SIG-M5 treated with dmso at 0.1 percent for 504 hours (cell line): Measurements from ENCODE around the gene SERPINE1.

Experiments
- DNase-seq: peaks from one replicate; lab custom pipeline; 2025; ENCODE audit not compliant: unreplicated experiment; lab: John Stamatoyannopoulos, UW

SERPINE1 gene

DNA sequence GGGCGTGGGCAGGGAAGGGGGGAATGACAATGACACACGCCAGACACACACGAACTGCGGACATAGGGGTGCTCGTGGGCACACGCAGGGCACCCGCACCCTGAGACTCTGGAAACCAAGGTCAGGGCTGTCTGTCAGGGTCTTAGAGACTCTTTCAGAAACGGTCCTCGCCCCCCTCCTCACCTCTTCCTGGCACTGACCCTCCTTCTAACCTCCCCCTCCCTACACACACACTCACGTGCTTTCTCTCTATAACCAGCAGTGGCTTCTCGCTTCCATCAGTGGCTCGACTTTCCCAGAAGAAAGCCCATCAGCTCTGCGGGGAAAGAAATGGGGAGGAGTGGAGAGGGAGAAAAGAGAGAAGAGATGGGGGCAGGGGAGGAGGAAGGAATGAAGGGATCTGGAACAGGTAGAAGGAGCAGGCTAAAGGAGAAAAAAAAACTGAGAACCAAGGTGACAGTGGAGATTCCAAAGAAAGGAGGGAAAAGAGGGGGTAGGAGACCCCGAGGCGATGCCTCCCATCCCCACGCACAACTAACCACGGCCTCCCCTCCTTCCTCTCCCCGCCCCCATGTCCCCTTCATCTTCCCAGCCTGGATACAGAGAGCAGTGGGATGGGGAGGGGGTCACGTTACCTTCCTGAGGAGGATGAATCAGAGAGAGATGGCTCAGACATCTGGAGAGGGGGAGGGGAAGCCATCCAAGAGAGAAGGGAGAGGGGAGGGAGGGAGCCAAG, 40.2 kb downstream of the SERPINE1 start:
- DNase-seq: no peak

DNA sequence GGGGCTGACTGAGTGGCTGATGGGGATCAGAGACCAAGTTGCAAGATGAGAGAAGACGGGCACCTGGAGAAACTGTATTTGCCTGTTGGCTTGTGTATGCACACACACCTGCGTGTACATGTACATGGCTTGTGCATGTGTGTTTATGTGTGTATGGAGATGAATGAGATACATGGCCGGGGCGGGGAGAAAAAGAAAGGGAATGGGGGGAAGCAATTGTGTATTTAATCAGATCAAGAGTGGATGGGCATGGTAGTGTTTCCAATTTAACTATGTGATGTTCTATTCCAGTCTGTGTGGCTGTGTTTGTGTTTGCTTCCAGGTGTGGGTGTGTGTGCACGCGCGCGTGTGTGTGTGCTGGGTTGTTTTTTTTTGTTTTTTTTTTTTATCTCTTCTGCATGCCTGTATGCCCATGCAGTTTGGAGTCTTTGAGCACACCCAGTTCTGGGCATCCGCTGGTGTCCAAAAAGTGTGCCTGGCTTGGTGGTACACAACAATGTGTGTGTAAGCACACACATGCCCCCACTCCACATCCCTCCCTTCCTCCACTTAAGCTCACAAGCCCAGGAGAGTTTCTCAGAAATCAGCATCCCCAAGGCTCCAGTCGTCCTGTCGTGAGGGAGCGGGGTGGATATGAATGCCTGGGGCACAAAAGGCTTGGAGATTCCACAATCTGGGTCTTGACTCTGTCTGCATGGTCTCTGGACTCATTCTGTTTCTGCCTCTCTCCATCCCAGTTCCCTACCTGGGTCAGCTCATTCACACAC, 40.9 kb downstream of the SERPINE1 start:
- no peak for DNase-seq

DNA sequence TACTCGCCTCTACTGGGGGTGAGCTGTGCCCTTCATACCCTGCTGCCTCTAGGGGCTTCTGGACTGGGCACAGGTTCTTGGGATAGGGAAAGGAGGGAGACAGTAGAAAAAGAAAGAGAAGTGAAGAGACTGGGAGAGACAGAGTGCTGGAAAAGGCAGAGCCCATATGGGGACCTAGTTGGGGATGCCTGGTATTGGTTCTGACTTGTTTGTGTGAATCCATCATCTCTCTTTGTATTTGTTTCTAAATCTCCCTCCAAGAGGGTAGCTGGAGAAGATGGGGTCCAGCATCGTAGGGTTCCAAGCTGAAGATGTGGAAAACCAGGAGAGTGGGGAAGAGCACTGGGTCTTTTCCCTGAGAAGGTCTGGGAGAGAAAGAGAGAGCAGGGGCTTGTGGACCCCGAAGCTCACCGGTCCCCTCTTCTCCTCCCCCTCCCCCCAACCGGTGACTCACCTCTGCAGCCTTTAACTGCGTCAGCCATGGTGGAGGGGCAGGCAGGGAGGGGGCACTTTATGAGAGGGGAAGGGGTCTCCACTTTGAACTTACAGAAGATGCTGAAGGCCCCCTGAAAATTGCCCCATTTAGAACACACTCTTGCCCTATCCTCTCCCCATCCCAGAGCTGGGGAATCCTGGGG, 41.6 kb downstream of the SERPINE1 start:
- no peak for DNase-seq

DNA sequence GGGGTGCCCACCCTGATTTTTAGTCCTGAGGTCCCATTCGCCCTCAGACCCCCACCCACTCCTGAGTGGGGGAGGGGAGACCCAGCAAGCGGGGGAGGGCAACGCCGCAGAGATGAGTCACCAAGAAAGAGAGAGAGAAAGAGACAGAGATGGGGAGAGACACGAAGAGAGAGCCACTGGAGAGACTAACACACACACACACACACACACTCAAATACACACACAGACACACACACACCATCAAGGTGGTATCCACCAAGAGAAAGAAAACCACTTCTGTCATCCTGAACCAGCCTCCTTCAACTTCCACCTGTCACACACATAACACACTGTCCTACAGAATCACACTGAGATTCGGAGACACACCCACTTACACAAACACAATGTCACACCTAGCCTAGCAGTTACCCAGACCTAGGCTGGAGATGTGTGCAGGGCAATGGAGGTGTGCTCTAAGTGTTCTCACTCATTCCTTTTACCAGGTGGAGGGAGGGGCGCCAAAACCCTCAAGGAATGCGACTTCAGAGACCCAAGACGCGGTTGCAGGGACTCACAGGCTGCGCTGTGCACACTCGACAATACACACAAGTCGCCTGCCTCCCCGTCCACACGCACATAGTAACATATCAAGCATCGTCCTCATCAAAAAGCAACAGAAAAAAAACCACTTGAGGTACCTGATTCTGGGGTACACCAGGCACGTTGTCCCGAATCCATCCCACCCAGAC, 42.4 kb downstream of the SERPINE1 start:
- no peak for DNase-seq

GRCh38 chr7:101169838-101170551, 43.1 kb downstream of the SERPINE1 start:
- peak; percentile 54 for DNase-seq

- no peak for DNase-seq
These were observed 43.9 kb downstream of the SERPINE1 start for GRCh38 chr7:101170617-101171441.

DNA sequence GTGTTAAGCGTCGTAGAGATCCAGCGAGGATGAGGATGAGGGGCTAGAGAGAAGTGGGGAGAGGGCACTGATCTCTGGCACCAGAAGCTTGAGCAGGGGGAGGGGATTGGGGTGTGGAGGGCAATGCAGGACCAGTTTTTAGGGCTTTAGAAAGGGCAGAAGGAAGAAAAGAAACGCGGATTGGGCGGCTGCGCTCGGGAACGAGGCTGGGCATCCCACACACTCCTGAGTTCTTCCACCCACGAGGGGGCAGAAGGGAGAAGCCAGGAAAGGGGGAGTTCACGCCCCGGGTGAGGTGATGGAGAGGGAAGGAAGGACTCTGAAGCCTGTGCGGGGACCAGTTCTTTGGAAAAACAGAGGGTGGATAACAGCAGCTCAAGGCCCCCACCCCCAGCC, 44.5 kb downstream of the SERPINE1 start:
- DNase-seq: no peak

- DNase-seq: no peak
These were observed 45.3 kb downstream of the SERPINE1 start for GRCh38 chr7:101172005-101172853.

- no peak for DNase-seq
These were observed 46.2 kb downstream of the SERPINE1 start for GRCh38 chr7:101172854-101173751.

- peak; percentile 52 for DNase-seq
These were observed 46.9 kb downstream of the SERPINE1 start for GRCh38 chr7:101173752-101174244.

DNA sequence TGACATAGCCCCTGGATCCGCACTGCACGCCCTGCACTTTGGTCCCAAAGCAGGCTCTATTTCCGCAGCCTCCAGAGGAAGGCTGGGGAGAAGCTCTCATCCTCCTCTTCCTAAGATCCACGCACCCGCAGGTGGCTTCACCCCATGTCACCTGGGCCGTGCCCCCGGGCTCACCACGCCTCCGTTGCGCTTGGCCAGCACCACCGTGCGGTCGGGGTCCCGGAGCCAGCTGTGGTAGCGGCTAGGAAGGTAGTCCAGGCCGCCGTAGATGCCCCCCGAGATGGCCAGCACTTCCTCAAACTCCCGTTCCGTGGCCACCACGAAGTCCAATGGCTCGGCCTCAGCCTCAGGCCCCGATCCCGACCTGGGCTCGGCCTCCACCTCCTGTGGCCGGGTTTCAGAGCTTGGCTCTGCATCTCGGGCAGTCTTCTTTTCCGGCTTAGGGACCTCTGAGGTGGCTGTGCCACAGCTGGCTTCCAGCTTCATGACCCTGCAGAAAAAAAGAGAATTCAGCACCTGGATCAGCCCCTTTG, 47.5 kb downstream of the SERPINE1 start:
- no peak for DNase-seq

- no peak for DNase-seq
These were observed 48.8 kb downstream of the SERPINE1 start for GRCh38 chr7:101175664-101176063.

- DNase-seq: no peak
These were observed 50.7 kb downstream of the SERPINE1 start for GRCh38 chr7:101177644-101178043.

DNA sequence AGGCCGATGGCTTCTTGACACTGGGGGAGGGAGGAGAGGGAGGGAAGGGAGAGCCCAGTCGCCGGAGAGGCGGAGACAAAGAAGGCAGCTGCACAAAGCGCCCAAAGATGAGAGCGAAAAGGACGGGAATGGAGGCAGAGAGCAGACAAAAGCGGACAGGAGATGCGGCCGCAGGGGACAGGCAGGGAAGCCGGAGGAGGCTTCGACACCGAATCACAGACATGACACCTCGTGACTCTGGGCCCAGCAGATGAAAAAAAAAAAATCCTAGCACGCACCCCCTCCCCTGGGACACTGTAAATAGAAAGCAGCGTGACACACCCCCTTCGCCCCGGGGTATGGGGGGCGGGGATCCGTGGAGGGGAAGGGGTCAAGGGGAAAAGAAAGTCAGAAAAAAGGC, 52.2 kb downstream of the SERPINE1 start:
- DNase-seq: no peak

- DNase-seq: no peak
These were observed 52.8 kb downstream of the SERPINE1 start for GRCh38 chr7:101179713-101180112.

DNA sequence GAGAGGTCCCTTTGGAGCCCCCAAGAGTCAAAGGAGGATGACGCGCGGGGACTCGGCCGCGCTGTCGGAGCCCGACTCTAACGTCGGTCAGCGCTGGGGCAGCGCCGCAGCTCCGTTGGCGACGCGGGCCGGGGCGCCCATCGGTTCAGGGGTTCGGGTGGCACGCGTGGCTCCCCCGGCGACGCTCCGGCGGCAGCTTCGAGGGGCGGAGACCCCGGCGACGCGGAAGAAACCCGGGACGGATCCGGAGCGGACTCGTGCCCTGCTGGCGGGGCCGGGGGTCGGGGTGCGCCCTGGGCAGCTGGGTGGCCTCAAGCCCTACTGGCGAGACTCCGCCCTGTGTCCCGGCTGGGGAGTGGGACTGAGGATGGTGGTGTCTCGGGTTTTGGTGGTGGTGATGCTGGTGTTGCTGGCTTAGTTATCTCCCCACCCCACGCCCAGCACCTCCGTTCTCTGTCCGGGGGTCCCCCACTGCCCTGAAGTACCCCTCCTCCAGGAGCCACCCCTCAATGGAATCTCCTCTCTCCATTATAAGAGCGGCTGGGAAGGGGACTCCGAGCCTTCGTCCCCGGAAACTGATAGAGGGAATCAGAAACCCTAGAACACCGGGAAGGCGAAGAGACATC, 53.3 kb downstream of the SERPINE1 start, which contains the start of gene NAT16:
Gene NAT16, minus strand, starts transcription at position 164 of the 626 bp plus-strand sequence. CDS start 5,486 bp downstream, outside the sequence.
- DNase-seq: no peak
